MM.1S (cell line): ENCODE results near the gene SLIT3.

Experiments
- EZH2 ChIP-seq: fragments of 300-600 bp; sonication (generic); optimal IDR thresholded peaks from 2 replicates; pipeline ENCODE3; 2017; ENCODE audit warnings: low read depth, mild to moderate bottlenecking, antibody characterized with exemption, low read length, mixed read lengths
- EZH2phosphoT487 ChIP-seq: fragments of 300-600 bp; sonication (generic); IDR thresholded peaks from 2 replicates; pipeline ENCODE4 v1.6.1; 2018; ENCODE audit warnings: antibody characterized with exemption, low read length
- TF ChIP-seq, protein P1 (sequence below): fragments of 300-600 bp; sonication (generic); IDR thresholded peaks from 2 replicates; pipeline ENCODE4 v1.5.1; 2016; ENCODE audit warnings: antibody characterized with exemption, low read length, mixed read lengths

DNA sequence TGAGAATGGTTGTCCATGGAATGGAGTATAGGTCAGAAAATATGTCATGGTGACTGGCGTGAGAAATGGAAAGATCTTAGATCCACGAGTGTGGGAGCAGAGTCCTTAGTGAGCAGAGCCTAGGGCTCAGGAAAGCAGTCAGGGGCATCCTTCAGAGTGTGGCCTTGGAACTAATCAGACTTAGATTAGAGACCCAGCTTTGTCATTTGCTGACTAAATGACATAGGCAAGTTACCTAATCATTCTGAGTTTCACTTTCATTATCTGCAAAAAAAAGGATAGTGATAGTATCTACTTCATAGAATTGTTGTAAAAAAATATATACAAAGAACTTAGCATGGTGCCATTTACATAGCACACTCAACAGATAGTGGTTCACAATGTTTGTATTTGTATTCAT is 24.3 kb upstream of the SLIT3 start:
- TF ChIP-seq, protein P1, sequence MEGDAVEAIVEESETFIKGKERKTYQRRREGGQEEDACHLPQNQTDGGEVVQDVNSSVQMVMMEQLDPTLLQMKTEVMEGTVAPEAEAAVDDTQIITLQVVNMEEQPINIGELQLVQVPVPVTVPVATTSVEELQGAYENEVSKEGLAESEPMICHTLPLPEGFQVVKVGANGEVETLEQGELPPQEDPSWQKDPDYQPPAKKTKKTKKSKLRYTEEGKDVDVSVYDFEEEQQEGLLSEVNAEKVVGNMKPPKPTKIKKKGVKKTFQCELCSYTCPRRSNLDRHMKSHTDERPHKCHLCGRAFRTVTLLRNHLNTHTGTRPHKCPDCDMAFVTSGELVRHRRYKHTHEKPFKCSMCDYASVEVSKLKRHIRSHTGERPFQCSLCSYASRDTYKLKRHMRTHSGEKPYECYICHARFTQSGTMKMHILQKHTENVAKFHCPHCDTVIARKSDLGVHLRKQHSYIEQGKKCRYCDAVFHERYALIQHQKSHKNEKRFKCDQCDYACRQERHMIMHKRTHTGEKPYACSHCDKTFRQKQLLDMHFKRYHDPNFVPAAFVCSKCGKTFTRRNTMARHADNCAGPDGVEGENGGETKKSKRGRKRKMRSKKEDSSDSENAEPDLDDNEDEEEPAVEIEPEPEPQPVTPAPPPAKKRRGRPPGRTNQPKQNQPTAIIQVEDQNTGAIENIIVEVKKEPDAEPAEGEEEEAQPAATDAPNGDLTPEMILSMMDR: no peak
- no peak for TF ChIP-seq EZH2phosphoT487
- TF ChIP-seq EZH2: no peak
